Central memory CD8-positive, alpha-beta T cell (primary cell): ENCODE results near the gene PRKCE.

Experiments used
- ATAC-seq: fragments of 150-1000 bp; cut with Tn5 transposase; replicated peaks from 2 replicates; pipeline ENCODE4 v1.10.0; 2022; ENCODE audit warnings: mild to moderate bottlenecking, moderate FRiP score, moderate number of reproducible peaks; ENCODE audit not compliant: poor library complexity, severe bottlenecking; ENCODE audit errors: extremely low read depth
- DNase-seq, 2 donors: peaks; one replicate each; pipeline ENCODE4 v3.0.0; 2021; ENCODE audit warnings: low spot score in 2 of 2
- H3K27ac Mint-ChIP-seq: one replicate; pipeline ENCODE4 v1.8.0; 2022; ENCODE audit warnings: low read depth, mild to moderate bottlenecking, moderate library complexity, mixed read lengths
- H3K27me3 Mint-ChIP-seq: one replicate; pipeline ENCODE4 v1.8.0; 2022; ENCODE audit warnings: mixed read lengths
- H3K36me3 Mint-ChIP-seq: one replicate; pipeline ENCODE4 v1.8.0; 2022; ENCODE audit warnings: mild to moderate bottlenecking, moderate library complexity, mixed read lengths; ENCODE audit not compliant: insufficient read depth
- H3K4me1 Mint-ChIP-seq: one replicate; pipeline ENCODE4 v1.8.0; 2022; ENCODE audit warnings: mixed read lengths
- H3K4me3 Mint-ChIP-seq: one replicate; pipeline ENCODE4 v1.8.0; 2022; ENCODE audit warnings: mild to moderate bottlenecking, moderate library complexity, mixed read lengths
- H3K9me3 Mint-ChIP-seq: one replicate; pipeline ENCODE4 v1.8.0; 2022; ENCODE audit warnings: mixed read lengths

Gene PRKCE

DNA sequence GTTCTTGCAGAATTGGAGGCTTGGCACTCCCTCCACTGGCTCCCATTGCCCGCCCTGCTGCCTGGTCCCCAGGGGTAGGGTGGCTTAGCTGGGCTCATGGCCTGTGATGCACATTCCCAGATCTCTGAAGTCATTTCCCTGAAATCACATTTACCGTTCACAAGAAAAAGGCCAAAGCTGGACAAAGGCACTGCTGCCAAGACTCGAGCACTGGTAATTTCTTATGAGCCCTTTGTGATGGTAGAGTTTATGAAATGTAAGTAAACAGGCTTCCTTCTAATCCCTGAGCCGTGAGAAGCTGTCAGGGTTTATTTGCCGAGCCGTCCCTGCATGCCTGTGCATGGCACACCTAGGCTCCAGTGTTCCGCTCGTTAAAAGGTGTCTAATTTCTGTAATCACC, 398.6 kb downstream of the PRKCE start:
- H3K27me3 Mint-ChIP-seq: no peaks in the 10 kb centered on the region
- no peaks in the 10 kb centered on the region for H3K9me3 Mint-ChIP-seq
- no peak overlapping the region for H3K27ac Mint-ChIP-seq
- no peak for DNase-seq
- no peak for ATAC-seq
- H3K4me1 Mint-ChIP-seq: no peaks in the 10 kb centered on the region
- H3K36me3 Mint-ChIP-seq: peaks cover 6% of the 10 kb centered on the region
- no peak overlapping the region for H3K4me3 Mint-ChIP-seq

GRCh38 chr2:46050489-46050888, 399.0 kb downstream of the PRKCE start:
- H3K4me1 Mint-ChIP-seq: no peaks in the 10 kb centered on the region
- H3K9me3 Mint-ChIP-seq: no peaks in the 10 kb centered on the region
- no peak overlapping the region for H3K4me3 Mint-ChIP-seq
- no peak for ATAC-seq
- no peaks in the 10 kb centered on the region for H3K27me3 Mint-ChIP-seq
- no peak for DNase-seq
- no peak overlapping the region for H3K27ac Mint-ChIP-seq
- peaks cover 6% of the 10 kb centered on the region for H3K36me3 Mint-ChIP-seq

- Mint-ChIP-seq H3K9me3 (no peaks in the 10 kb centered on the region), H3K27ac (no peak overlapping the region), H3K27me3 (no peaks in the 10 kb centered on the region), H3K36me3 (peaks cover 6% of the 10 kb centered on the region), H3K4me3 (no peak overlapping the region), H3K4me1 (no peaks in the 10 kb centered on the region)
- DNase-seq (no peak), ATAC-seq (no peak)
Observed at GRCh38 chr2:46051085-46051484, 399.6 kb downstream of the PRKCE start.

DNA sequence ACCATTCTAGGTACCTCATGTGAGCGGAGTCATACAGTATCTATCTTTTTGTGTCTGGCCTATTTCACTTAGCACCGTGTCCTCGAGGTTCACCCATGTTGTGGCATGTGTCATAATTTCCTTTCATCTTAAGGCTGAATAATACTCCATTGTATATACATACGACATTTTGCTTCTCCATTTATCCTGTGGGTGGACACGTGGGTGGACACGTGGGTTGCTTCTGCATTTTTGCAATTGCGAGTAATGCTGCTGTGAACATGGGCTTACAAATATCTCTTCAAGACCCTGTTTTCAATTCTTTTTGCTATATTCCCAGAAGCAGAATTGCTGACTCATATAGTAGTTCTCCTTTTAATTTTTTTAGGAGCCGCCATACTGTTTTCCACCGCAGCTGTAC, 402.1 kb downstream of the PRKCE start:
- Mint-ChIP-seq H3K4me1 (no peaks in the 10 kb centered on the region), H3K27me3 (no peaks in the 10 kb centered on the region), H3K36me3 (peaks cover 6% of the 10 kb centered on the region), H3K4me3 (no peak overlapping the region), H3K9me3 (no peaks in the 10 kb centered on the region), H3K27ac (no peak overlapping the region)
- DNase-seq (no peak), ATAC-seq (no peak)

DNA sequence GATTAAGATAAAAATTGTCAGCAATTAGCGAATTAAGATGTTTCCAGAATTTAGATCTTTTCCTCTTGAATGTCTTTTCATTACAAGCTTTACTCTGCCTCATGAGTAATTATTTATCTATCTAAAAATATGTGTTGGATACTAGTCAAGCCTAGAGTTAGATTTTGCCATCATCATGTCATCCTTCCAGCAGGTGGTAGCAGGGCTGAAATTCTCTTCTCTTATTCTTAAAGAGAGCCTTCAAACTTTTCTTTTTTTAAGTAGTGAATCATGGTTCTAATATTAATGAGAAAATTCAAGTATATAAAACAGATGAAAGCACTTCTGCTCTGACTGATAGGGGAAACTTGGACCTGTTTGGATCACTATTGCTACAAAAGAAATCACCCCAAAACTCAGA, 405.1 kb downstream of the PRKCE start:
- Mint-ChIP-seq H3K4me3 (no peak overlapping the region), H3K9me3 (no peaks in the 10 kb centered on the region), H3K27me3 (no peaks in the 10 kb centered on the region), H3K4me1 (no peaks in the 10 kb centered on the region), H3K27ac (no peak overlapping the region), H3K36me3 (peaks cover 2% of the 10 kb centered on the region)
- ATAC-seq: no peak
- no peak for DNase-seq

DNA sequence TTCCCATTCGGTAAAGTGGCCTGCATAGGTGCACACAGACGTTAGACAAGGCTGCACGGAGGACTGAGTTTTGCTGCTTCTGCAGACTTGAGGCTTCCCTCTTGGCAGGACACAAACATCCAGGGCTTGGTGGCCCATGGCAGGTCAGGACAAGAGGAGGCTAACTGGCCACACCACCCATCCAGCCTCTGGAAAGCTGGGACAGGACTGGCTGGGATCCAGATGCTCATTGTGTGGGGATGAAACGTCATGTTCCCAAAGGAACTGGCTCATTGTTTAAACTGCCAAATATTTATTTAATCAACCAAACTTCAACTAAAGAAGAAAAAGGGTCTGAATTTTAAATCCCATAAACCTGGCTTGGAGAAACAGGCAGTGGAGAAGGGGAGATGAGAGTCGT, 406.7 kb downstream of the PRKCE start:
- DNase-seq (no peak), ATAC-seq (no peak)
- H3K36me3 Mint-ChIP-seq: no peaks in the 10 kb centered on the region
- no peaks in the 10 kb centered on the region for H3K27me3 Mint-ChIP-seq
- peaks cover 4% of the 10 kb centered on the region for H3K4me1 Mint-ChIP-seq
- no peaks in the 10 kb centered on the region for H3K9me3 Mint-ChIP-seq
- H3K27ac Mint-ChIP-seq: no peak overlapping the region
- H3K4me3 Mint-ChIP-seq: no peak overlapping the region

DNA sequence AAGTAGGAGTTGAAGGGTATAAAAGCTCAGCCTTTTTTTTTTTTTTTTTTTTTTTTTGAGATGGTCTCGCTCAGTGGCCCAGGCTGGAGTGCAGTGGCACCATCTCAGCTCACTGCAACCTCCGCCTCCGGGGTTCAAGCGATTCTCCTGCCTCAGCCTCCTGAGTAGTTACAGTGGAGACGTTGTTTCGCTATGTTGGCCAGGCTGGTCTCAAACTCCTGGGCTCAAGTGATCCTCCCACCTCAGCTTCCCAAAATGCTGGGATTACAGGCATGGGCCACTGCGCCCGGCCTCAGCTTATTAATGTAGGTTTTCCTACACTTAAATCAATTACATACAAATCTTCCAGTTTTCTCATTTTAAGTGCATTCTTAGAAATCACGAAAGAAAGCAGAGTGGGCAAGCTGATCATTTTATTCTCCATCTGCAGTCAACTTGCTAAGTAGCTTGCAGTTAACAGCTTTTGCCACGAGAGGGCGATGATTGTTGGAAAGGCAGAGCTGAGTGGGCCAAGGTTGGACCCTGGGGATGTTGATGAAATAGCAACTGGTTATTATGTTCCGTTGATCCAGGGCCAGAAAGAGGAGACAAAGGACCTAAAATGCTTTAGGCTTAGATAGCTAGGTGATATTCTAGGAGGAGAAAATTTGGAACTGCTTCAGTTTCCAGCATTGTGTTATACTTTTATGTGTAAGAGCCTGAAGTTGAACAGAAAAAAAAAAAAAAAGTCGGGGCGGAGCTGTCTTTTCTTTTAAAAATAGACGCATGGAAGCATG, 411.4 kb downstream of the PRKCE start:
- Mint-ChIP-seq H3K9me3 (no peaks in the 10 kb centered on the region), H3K4me1 (peaks cover 12% of the 10 kb centered on the region), H3K27me3 (no peaks in the 10 kb centered on the region), H3K27ac (no peak overlapping the region), H3K4me3 (no peak overlapping the region), H3K36me3 (no peaks in the 10 kb centered on the region)
- ATAC-seq (no peak), DNase-seq (peak; percentile 48 to 53)

DNA sequence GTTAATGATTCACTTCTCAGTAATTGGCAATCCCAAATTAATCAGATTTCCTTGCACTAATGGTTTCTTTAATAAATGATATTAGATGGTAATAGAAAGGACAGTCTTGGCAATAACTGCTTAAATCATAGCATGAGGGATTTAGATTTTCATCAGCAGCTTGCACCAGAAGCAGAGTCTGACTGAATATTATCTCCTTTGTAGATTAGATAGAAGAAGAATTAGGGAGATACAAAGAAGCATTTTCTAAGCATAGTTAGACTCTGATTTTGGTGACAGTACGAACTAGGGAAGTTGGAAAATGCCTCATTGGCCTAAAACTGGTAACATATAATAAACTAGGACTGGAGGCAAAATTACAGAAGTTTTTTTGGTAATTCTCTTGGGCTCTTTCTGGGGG, 412.9 kb downstream of the PRKCE start:
- no peaks in the 10 kb centered on the region for H3K9me3 Mint-ChIP-seq
- no peak overlapping the region for H3K27ac Mint-ChIP-seq
- H3K27me3 Mint-ChIP-seq: no peaks in the 10 kb centered on the region
- peaks cover 12% of the 10 kb centered on the region for H3K4me1 Mint-ChIP-seq
- H3K36me3 Mint-ChIP-seq: no peaks in the 10 kb centered on the region
- no peak overlapping the region for H3K4me3 Mint-ChIP-seq
- DNase-seq (no peak), ATAC-seq (no peak)

DNA sequence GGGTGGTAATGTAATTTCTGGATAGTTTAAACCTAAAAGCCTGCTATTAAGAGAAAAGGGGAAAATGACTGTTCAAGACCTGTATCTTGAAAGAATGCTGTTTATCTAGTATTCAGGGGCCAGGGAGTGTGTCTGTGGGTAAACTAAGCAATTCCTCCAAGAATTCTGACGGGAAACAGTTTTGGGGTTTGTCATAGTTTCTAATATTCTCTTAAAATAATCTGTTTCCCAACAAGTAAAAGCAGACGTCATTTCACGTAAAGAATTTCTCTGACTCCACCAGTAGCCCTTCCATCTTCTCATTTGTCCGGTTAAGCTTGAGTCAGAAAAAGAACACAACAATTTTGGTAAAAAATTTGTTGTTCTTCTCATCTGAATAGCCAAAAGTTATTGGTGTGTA, 413.7 kb downstream of the PRKCE start:
- Mint-ChIP-seq H3K4me3 (no peak overlapping the region), H3K27me3 (no peaks in the 10 kb centered on the region)
- ATAC-seq: no peak

GRCh38 chr2:46066116-46066515, 414.6 kb downstream of the PRKCE start:
- peaks cover 12% of the 10 kb centered on the region for H3K4me1 Mint-ChIP-seq
- ATAC-seq (no peak), DNase-seq (no peak)
- H3K27ac Mint-ChIP-seq: no peak overlapping the region
- H3K27me3 Mint-ChIP-seq: no peaks in the 10 kb centered on the region
- no peaks in the 10 kb centered on the region for H3K36me3 Mint-ChIP-seq
- H3K4me3 Mint-ChIP-seq: no peak overlapping the region
- H3K9me3 Mint-ChIP-seq: no peaks in the 10 kb centered on the region

More for the DNA sequence above, 413.7 kb downstream of the PRKCE start:
- Mint-ChIP-seq H3K9me3 (no peaks in the 10 kb centered on the region), H3K36me3 (no peaks in the 10 kb centered on the region), H3K4me1 (peaks cover 12% of the 10 kb centered on the region), H3K27ac (no peak overlapping the region)
- DNase-seq: no peak

GRCh38 chr2:46066601-46067000, 415.1 kb downstream of the PRKCE start:
- DNase-seq: no peak
- Mint-ChIP-seq H3K9me3 (no peaks in the 10 kb centered on the region), H3K27ac (no peak overlapping the region), H3K36me3 (no peaks in the 10 kb centered on the region), H3K4me3 (no peak overlapping the region), H3K4me1 (peaks cover 12% of the 10 kb centered on the region), H3K27me3 (no peaks in the 10 kb centered on the region)
- ATAC-seq: no peak

DNA sequence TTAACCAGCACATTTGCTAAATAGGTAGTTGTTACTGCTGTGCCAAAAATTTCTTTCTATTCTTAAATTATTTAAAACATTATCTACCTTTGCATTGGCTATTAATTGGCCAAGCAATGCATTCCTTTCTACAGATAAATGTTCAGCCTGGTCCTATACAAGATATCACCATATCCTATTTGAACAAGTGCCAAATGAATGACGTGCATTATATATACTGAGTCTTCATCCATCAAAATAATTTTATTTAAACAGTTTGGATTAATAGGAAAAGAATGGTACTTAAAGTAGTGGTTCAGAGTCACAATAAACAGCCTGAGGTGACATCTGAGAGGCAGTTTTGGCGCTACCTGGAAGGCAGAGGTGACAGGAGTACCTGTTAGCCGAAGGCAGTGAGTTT, 415.6 kb downstream of the PRKCE start:
- no peaks in the 10 kb centered on the region for H3K9me3 Mint-ChIP-seq
- DNase-seq (no peak), ATAC-seq (no peak)
- H3K4me3 Mint-ChIP-seq: no peak overlapping the region
- H3K27ac Mint-ChIP-seq: no peak overlapping the region
- peaks cover 12% of the 10 kb centered on the region for H3K4me1 Mint-ChIP-seq
- H3K27me3 Mint-ChIP-seq: no peaks in the 10 kb centered on the region
- H3K36me3 Mint-ChIP-seq: no peaks in the 10 kb centered on the region

DNA sequence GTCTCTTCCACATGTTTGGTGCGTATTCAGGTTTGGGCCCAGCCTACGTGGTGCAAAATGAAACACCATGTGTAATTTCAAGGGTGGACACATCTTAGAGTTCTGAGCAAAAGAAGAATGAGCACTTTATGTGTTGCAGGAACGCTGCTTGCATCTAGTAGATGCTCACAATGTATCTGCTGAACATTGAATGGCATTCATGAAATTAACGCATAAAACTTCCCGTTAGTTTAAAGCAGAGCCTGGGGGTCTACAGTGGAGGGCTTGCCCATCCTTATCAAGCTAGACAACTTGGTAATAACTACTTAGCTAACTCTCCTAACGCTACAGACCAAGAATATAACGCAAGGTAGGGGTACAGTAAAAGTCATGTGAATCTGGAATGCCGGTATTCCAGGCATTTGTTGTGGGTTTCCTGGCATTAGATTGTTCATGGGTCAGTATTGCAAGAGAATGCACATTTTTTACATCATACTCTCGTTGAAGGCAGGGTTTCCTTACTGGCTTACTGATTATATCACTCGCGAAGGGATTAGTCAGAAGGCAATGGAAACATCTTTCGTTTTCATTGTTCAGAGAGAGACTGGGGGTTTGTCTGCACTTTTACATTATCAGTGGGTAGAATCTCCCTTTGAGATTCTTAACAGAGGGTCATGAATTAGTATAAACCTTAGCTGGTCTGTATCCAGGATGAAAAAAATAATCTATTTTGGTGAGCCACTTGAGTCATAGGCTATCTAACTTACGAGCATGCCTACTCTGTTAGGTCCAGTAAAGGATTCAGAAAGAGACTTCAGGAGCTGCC, 416.2 kb downstream of the PRKCE start:
- Mint-ChIP-seq H3K9me3 (no peaks in the 10 kb centered on the region), H3K27me3 (no peaks in the 10 kb centered on the region), H3K4me3 (no peak overlapping the region), H3K4me1 (peaks cover 11% of the 10 kb centered on the region), H3K27ac (no peak overlapping the region), H3K36me3 (no peaks in the 10 kb centered on the region)
- ATAC-seq (no peak), DNase-seq (no peak)
